Neural progenitor cell (in vitro differentiated cells): ENCODE data around the gene FAM199X. TPM values are rescaled to one million over a fixed set of nuclear protein-coding genes. Genes with fewer than 3 reads are reported as not detected.
A peak's percentile ranks its signal among the peaks of the same experiment; 100 is the strongest.

ENCODE experiments used
- DNase-seq: peaks from one replicate; pipeline ENCODE4 v3.0.0-alpha.2; 2016; ENCODE audit warnings: low spot score
- H2AFZ ChIP-seq: fragments of 200-600 bp; sonication (generic); replicated peaks from 2 replicates; pipeline ENCODE4 v1.6.1; 2016; ENCODE audit warnings: antibody characterized with exemption
- H3F3A ChIP-seq: fragments of 200-600 bp; sonication (generic); 2 replicates; pipeline ENCODE4 v1.6.1; 2016; ENCODE audit warnings: antibody characterized with exemption, low read depth
- H3K27ac ChIP-seq: fragments of 200-600 bp; sonication (generic); 2 replicates; pipeline ENCODE4 v1.5.1; 2016; ENCODE audit warnings: mild to moderate bottlenecking
- H3K27me3 ChIP-seq: fragments of 200-600 bp; sonication (generic); 2 replicates; pipeline ENCODE4 v1.6.1; 2016; ENCODE audit warnings: mild to moderate bottlenecking, moderate library complexity
- H3K36me3 ChIP-seq: fragments of 200-600 bp; sonication (generic); 2 replicates; pipeline ENCODE4 v1.5.1; 2016
- H3K4me1 ChIP-seq: fragments of 200-600 bp; sonication (generic); 2 replicates; pipeline ENCODE4 v1.6.1; 2016; ENCODE audit warnings: mixed run types
- H3K4me2 ChIP-seq: fragments of 200-600 bp; sonication (generic); 2 replicates; pipeline ENCODE4 v1.6.1; 2016
- H3K4me3 ChIP-seq: fragments of 200-600 bp; sonication (generic); 2 replicates; pipeline ENCODE4 v1.5.1; 2016
- H3K79me2 ChIP-seq: fragments of 200-600 bp; sonication (generic); 2 replicates; pipeline ENCODE4 v1.6.1; 2016; ENCODE audit warnings: low read depth
- H3K9ac ChIP-seq: fragments of 200-600 bp; sonication (generic); 2 replicates; pipeline ENCODE4 v1.6.1; 2016
- H3K9me3 ChIP-seq: fragments of 200-600 bp; sonication (generic); 2 replicates; pipeline ENCODE4 v1.5.1; 2016; ENCODE audit warnings: low read depth
- H4K20me1 ChIP-seq: fragments of 200-600 bp; sonication (generic); 2 replicates; pipeline ENCODE4 v1.6.1; 2016; ENCODE audit warnings: low read depth
- H3K27ac Mint-ChIP-seq: 3 replicates; pipeline ENCODE4 v1.8.0; 2021; ENCODE audit warnings: mixed read lengths
- H3K27me3 Mint-ChIP-seq: 2 replicates; pipeline ENCODE4 v1.8.0; 2022; ENCODE audit warnings: low read depth, mild to moderate bottlenecking, inconsistent platforms, moderate library complexity, mixed read lengths; ENCODE audit not compliant: insufficient read depth
- H3K36me3 Mint-ChIP-seq: 3 replicates; pipeline ENCODE4 v1.8.0; 2021; ENCODE audit warnings: mixed read lengths
- H3K4me1 Mint-ChIP-seq: 3 replicates; pipeline ENCODE4 v1.8.0; 2021; ENCODE audit warnings: mixed read lengths
- H3K4me3 Mint-ChIP-seq: 3 replicates; pipeline ENCODE4 v1.8.0; 2021; ENCODE audit warnings: mild to moderate bottlenecking, moderate library complexity, mixed read lengths
- H3K9me3 Mint-ChIP-seq: 3 replicates; pipeline ENCODE4 v1.8.0; 2020; ENCODE audit warnings: mixed read lengths
- EZH2 ChIP-seq: fragments of 200-600 bp; sonication (generic); IDR thresholded peaks from 2 replicates; pipeline ENCODE4 v1.6.1; 2017; ENCODE audit warnings: antibody characterized with exemption, mild to moderate bottlenecking, moderate library complexity
- EZH2phosphoT487 ChIP-seq: fragments of 200-600 bp; sonication (generic); IDR thresholded peaks from 2 replicates; pipeline ENCODE4 v1.6.1; 2017; ENCODE audit warnings: antibody characterized with exemption
- total RNA-seq: library from RNA; depleted of rRNA; stranded (reverse); fragments of >200 nt; gene quantifications from 2 replicates; pipeline ENCODE4 v1.2.3, GENCODE V29; 2015; ENCODE audit warnings: low replicate concordance
- TF ChIP-seq, protein P1 (sequence below): fragments of 200-600 bp; sonication (generic); IDR thresholded peaks from 2 replicates; pipeline ENCODE4 v1.5.1; 2017; ENCODE audit warnings: antibody characterized with exemption, mild to moderate bottlenecking

The FAM199X gene
- total RNA-seq, 1 donor from 2014 or later = 28.8 TPM

- Histone ChIP-seq H2AFZ (no peak overlapping the region), H3K36me3 (no peaks in the 10 kb centered on the region), H3K27ac (no peak overlapping the region), H3K4me3 (no peak overlapping the region), H3K9ac (no peak overlapping the region), H3F3A (no peaks in the 10 kb centered on the region), H4K20me1 (no peaks in the 10 kb centered on the region), H3K4me1 (no peaks in the 10 kb centered on the region), H3K79me2 (no peaks in the 10 kb centered on the region), H3K9me3 (no peaks in the 10 kb centered on the region), H3K27me3 (no peaks in the 10 kb centered on the region), H3K4me2 (no peak overlapping the region)
- H3K27me3 Mint-ChIP-seq = peaks cover 2% of the 10 kb centered on the region
- H3K9me3 Mint-ChIP-seq = no peaks in the 10 kb centered on the region
- H3K27ac Mint-ChIP-seq = no peak overlapping the region
- TF ChIP-seq, protein P1, sequence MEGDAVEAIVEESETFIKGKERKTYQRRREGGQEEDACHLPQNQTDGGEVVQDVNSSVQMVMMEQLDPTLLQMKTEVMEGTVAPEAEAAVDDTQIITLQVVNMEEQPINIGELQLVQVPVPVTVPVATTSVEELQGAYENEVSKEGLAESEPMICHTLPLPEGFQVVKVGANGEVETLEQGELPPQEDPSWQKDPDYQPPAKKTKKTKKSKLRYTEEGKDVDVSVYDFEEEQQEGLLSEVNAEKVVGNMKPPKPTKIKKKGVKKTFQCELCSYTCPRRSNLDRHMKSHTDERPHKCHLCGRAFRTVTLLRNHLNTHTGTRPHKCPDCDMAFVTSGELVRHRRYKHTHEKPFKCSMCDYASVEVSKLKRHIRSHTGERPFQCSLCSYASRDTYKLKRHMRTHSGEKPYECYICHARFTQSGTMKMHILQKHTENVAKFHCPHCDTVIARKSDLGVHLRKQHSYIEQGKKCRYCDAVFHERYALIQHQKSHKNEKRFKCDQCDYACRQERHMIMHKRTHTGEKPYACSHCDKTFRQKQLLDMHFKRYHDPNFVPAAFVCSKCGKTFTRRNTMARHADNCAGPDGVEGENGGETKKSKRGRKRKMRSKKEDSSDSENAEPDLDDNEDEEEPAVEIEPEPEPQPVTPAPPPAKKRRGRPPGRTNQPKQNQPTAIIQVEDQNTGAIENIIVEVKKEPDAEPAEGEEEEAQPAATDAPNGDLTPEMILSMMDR = no peak
- TF ChIP-seq EZH2phosphoT487 = no peak
- TF ChIP-seq EZH2 = no peak
- no peaks in the 10 kb centered on the region for H3K36me3 Mint-ChIP-seq
- peaks cover 6% of the 10 kb centered on the region for H3K4me1 Mint-ChIP-seq
- DNase-seq = no peak
- no peak overlapping the region for H3K4me3 Mint-ChIP-seq
These were observed 31.5 kb upstream of the FAM199X start for GRCh38 chrX:104134583-104135261.

DNA sequence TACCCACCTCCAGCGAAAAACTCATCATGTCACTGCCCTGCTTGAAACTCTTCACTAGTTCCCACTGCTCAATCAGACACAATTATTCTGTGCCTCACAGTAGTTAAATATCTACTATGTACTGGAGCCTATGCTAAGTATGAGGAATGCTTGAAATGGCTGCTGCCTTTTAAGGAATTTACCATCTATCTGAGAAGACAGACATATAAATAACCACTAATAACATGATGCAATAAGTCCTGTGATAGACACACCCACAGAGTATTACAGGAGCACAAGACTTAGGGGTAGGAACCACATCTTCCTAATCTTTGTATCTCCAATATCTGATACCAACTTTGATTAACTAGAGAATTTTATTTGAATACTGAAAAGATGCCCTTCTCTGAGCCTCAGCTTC, 30.6 kb upstream of the FAM199X start:
- DNase-seq = no peak
- H3K27ac ChIP-seq = no peak overlapping the region

GRCh38 chrX:104136241-104137019, 29.8 kb upstream of the FAM199X start:
- Histone ChIP-seq H3K36me3 (no peaks in the 10 kb centered on the region), H3K4me3 (peak overlapping the region; percentile 38), H3F3A (no peaks in the 10 kb centered on the region), H3K4me2 (peak overlapping the region; percentile 75), H3K4me1 (no peaks in the 10 kb centered on the region), H3K79me2 (no peaks in the 10 kb centered on the region), H2AFZ (peak overlapping the region; percentile 90), H3K9ac (no peak overlapping the region), H3K27ac (no peak overlapping the region), H3K27me3 (no peaks in the 10 kb centered on the region), H4K20me1 (no peaks in the 10 kb centered on the region), H3K9me3 (no peaks in the 10 kb centered on the region)
- peak; percentile 89 for DNase-seq
- Mint-ChIP-seq H3K4me3 (peak overlapping the region; percentile 79), H3K4me1 (peaks cover 6% of the 10 kb centered on the region), H3K9me3 (no peaks in the 10 kb centered on the region), H3K27ac (no peak overlapping the region), H3K27me3 (peaks cover 2% of the 10 kb centered on the region), H3K36me3 (no peaks in the 10 kb centered on the region)
- TF ChIP-seq, protein P1 = peak; percentile 76
- TF ChIP-seq EZH2phosphoT487 = no peak

More for the DNA sequence above, 30.6 kb upstream of the FAM199X start:
- no peak for TF ChIP-seq EZH2
- no peaks in the 10 kb centered on the region for H3K36me3 Mint-ChIP-seq
- H3K27ac Mint-ChIP-seq = peak overlapping the region; percentile 1
- Histone ChIP-seq H3K9me3 (no peaks in the 10 kb centered on the region), H4K20me1 (no peaks in the 10 kb centered on the region), H3K79me2 (no peaks in the 10 kb centered on the region), H3K4me3 (no peak overlapping the region), H3K4me1 (no peaks in the 10 kb centered on the region), H3K27me3 (no peaks in the 10 kb centered on the region), H3K4me2 (no peak overlapping the region), H3K36me3 (no peaks in the 10 kb centered on the region), H3K9ac (no peak overlapping the region), H2AFZ (no peak overlapping the region), H3F3A (no peaks in the 10 kb centered on the region)
- peaks cover 6% of the 10 kb centered on the region for H3K4me1 Mint-ChIP-seq
- no peak overlapping the region for H3K4me3 Mint-ChIP-seq
- H3K9me3 Mint-ChIP-seq = no peaks in the 10 kb centered on the region
- H3K27me3 Mint-ChIP-seq = peaks cover 2% of the 10 kb centered on the region

- H3F3A ChIP-seq = no peaks in the 10 kb centered on the region
- H3K4me2 ChIP-seq = no peak overlapping the region
- Mint-ChIP-seq H3K9me3 (no peaks in the 10 kb centered on the region), H3K27ac (no peak overlapping the region), H3K36me3 (no peaks in the 10 kb centered on the region), H3K4me1 (peaks cover 6% of the 10 kb centered on the region), H3K4me3 (no peak overlapping the region), H3K27me3 (peaks cover 2% of the 10 kb centered on the region)
- H3K9me3 ChIP-seq = no peaks in the 10 kb centered on the region
- H3K27ac ChIP-seq = no peak overlapping the region
- no peak overlapping the region for H2AFZ ChIP-seq
- no peaks in the 10 kb centered on the region for H3K4me1 ChIP-seq
- H4K20me1 ChIP-seq = no peaks in the 10 kb centered on the region
- no peaks in the 10 kb centered on the region for H3K79me2 ChIP-seq
- no peak for DNase-seq
- no peak overlapping the region for H3K4me3 ChIP-seq
- H3K9ac ChIP-seq = no peak overlapping the region
- TF ChIP-seq EZH2phosphoT487 (no peak), EZH2 (no peak)
- TF ChIP-seq, protein P1 = no peak
- H3K36me3 ChIP-seq = no peaks in the 10 kb centered on the region
- H3K27me3 ChIP-seq = no peaks in the 10 kb centered on the region
These were observed 28.8 kb upstream of the FAM199X start for GRCh38 chrX:104137496-104137895.
